GM12891 (cell line): ENCODE results near the gene COL8A2.

Experiments used
- PAX5 ChIP-seq: IDR thresholded peaks from 2 replicates; pipeline ENCODE4 v1.6.1; 2011; ENCODE audit warnings: low read length, moderate library complexity, mild to moderate bottlenecking; ENCODE audit not compliant: insufficient read depth, severe bottlenecking
- POLR2A ChIP-seq: IDR thresholded peaks from 2 replicates; pipeline ENCODE4 v1.6.1; 2011; ENCODE audit warnings: low read depth, low read length, control low read depth
- POLR2AphosphoS5 ChIP-seq: IDR thresholded peaks from 2 replicates; pipeline ENCODE4 v1.6.1; 2011; ENCODE audit warnings: low read depth, low read length, control low read depth
- POU2F2 ChIP-seq: IDR thresholded peaks from 2 replicates; pipeline ENCODE4 v1.6.1; 2011; ENCODE audit warnings: low read depth, mild to moderate bottlenecking, control low read depth, low read length, moderate library complexity
- SPI1 ChIP-seq: IDR thresholded peaks from 2 replicates; pipeline ENCODE4 v1.6.1; 2011; ENCODE audit warnings: low read depth, low read length, control low read depth
- TAF1 ChIP-seq: IDR thresholded peaks from 2 replicates; pipeline ENCODE4 v1.6.1; 2011; ENCODE audit warnings: low read depth, low read length, control low read depth

GRCh38 chr1:36115200-36115669 lies 9.8 kb downstream of the COL8A2 start:
- TF ChIP-seq POLR2A (no peak), POLR2AphosphoS5 (no peak), TAF1 (no peak), POU2F2 (no peak), SPI1 (no peak), PAX5 (no peak)
